GM12801 (cell line): ENCODE results near the gene HYDIN.

ENCODE experiments used
- TF ChIP-seq, protein P1 (sequence below): IDR thresholded peaks from one replicate; pipeline ENCODE4 v1.5.1; 2011; ENCODE audit warnings: control low read depth; ENCODE audit not compliant: insufficient read length; ENCODE audit errors: extremely low read depth

HYDIN gene

DNA sequence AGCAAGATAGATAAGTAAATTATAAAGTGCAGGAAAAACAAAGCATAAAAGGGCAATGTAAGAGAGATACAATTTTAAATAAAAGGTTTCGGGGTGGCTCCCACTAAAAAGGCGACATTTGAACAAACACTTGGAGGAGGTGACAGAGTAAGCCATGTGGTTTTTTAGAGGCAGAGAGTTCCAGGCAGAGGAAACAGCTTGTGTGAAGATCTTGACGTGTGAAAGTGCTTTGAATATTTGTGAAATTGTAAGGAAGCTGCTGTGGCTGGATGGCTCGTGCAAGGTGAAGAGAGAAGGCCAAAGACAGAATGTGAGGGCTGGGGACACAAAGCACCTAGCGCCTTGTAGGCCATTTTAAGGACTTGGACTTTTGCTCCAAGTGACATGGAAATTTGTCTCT lies 28.6 kb upstream of the HYDIN start:
- TF ChIP-seq, protein P1, sequence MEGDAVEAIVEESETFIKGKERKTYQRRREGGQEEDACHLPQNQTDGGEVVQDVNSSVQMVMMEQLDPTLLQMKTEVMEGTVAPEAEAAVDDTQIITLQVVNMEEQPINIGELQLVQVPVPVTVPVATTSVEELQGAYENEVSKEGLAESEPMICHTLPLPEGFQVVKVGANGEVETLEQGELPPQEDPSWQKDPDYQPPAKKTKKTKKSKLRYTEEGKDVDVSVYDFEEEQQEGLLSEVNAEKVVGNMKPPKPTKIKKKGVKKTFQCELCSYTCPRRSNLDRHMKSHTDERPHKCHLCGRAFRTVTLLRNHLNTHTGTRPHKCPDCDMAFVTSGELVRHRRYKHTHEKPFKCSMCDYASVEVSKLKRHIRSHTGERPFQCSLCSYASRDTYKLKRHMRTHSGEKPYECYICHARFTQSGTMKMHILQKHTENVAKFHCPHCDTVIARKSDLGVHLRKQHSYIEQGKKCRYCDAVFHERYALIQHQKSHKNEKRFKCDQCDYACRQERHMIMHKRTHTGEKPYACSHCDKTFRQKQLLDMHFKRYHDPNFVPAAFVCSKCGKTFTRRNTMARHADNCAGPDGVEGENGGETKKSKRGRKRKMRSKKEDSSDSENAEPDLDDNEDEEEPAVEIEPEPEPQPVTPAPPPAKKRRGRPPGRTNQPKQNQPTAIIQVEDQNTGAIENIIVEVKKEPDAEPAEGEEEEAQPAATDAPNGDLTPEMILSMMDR: no peak

DNA sequence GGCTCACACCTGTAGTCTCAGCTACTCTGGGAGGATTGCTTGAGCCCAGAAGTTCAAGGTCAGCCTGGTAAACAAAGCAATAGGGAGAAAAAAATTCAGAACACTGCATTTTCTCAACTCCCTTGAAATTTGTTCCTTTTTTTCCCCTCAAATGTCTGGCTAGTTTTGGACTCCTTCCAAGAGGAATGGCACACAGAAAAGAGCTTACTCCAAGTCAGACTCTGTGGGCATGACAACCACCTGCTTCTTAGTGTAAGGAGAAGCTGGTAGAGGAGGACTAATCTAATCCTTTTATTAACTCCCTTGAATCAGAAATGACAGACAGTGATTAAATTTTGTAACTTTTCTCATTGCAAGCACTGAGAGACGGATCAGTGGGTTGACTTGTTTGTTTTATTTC lies 27.9 kb upstream of the HYDIN start:
- TF ChIP-seq, protein P1: no peak

DNA sequence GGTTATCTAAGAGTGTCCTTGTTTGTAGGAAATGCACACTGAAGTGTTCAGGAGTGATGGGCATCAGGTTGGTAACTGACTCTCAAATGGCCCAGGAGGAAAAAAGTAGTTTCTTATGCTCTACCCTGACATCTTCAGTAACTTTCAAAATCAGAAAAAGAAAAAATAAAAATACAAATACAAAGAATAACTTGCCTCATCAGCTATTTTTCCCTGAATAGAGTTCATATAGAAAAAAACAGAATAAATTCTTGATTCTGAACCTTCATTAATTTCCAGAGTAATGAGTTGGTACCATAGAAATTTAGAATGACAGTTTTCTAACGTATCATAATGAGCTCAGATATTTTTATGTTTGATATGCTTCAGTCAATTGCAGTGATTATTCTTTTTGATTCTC lies 27.2 kb upstream of the HYDIN start:
- TF ChIP-seq, protein P1: no peak

DNA sequence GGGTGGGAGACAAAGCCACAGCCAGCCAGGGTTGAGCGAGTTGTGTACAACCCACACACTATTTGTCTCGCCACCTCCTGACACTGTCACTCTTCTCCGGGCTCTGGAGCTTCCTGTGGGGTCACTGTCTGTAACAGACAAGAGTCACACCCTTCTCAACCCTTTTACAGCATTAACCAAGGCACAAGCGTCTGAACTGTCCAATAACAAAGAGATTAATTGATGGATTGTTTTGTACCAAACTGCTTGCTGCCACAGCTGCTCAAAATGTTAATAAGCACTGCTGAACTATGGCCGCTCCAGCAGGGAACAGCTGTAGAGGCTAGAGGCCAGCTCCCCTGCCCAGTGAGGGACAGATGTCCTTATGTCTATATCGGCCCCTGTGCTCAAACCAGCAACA lies 25.2 kb upstream of the HYDIN start:
- TF ChIP-seq, protein P1: no peak

DNA sequence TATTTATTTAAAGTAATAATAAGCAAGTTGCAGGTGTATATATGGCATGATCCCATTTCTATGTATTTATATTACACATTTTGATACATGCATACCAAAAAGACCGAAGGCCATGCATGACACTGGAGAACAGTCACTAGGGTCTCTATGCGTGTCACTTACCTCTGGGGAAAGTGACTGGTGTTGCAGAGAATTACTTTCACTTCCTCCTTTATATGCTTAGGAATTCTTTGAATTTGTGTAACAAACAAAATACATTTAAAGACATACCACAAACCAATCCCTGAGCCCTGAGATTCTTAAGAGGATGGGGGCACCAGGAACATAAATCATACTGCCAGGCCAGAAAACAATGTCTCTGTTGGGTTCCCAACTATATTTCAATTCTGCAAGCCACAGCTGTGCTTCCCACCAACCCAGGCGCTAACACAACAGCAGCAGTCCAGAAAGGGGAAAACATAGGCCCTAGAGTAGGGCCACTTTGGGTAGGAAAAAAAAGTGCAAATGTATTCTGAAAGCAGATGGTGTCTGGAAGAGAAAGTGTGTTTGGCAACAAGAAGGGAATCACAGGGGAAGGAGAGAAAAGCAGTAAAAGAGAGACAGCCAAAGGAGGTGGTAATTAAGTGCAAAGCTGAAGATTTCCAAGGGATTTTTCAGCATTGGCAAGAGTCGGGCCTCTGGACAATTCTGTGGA lies 24.5 kb upstream of the HYDIN start:
- TF ChIP-seq, protein P1: no peak

DNA sequence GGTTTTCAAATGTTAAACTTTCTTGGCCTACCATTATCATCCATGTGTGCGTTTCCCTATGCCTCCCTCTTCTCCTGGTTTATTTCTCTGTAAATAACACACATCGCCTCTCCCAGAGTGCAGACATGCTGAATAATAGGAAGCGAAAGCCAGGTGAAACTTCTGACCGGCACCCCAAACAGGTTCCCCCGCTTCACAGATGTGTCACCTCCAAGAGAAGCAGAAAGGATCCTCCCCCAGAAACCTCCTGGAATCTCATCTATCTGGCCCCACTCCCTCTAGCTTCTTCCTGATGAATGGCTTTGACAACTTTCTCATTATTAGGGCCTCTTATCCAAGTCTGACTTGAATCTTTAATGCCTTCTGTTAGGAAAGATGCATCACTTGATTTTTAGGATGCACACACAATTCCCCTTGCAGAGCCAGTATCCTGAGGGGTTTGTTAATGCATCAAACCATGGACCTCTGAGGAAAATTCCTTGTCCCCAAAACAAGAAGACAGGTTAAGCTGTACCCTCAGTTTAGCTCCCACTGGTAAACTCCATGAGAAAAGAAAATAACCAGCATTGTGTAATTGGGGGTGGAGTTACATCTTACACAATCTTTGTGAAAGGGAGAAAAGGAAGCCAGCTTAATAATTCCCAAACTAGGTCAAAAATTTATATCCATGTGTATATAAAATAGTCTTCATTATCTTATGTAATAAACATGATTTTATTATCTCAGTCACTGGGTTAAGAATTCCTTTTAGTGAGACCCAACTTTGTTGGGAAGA lies 20.1 kb upstream of the HYDIN start:
- TF ChIP-seq, protein P1: no peak

DNA sequence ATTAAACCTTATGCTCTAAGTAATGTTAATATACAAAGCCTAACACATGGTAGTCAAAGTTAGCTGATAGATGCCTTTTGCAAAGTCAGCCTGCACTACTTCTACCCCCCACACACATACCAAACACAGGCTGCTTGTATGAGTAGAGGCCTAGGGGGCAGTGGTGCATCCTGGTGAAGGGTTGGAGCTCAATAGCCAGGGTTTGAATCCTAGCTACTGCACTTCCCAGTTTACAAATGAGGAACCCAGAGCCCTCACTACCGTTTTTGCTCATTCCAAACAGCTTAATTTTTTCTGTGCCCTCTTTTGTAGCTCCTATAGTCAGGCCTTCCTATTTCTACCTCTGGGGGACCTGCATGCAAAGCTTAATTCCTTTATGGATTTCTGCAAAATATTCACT lies 18.9 kb upstream of the HYDIN start:
- TF ChIP-seq, protein P1: no peak
